K562 (cell line): ENCODE measurements around the gene UBASH3B. TPM values are rescaled to one million over a fixed set of nuclear protein-coding genes. Genes with fewer than 3 reads are reported as not detected.

Experiments used
- ATAC-seq: fragments of 200-7000 bp; cut with Tn5 transposase; 3 replicates; pipeline ENCODE4 v1.9.1; 2020; ENCODE audit warnings: moderate library complexity
- BruUV-seq: library from RNA; stranded (reverse); fragments of 400-500 nt; replicated peaks from 2 replicates; lab custom pipeline; 2021; lab: Mats Ljungman, UMichigan
- CTCF ChIA-PET: fragments of 300-600 bp; formaldehyde crosslinking; extraction: SDS; loops from one replicate; lab custom pipeline; 2021; ENCODE audit warnings: low intra/inter-chr PET ratio; lab: Yijun Ruan, JAX
- POLR2A ChIA-PET: fragments of 300-600, 350-650 bp; sonication (Branson Sonifier 250); formaldehyde crosslinking; extraction: SDS; loops from one replicate; lab custom pipeline; 2021; ENCODE audit warnings: antibody characterized with exemption, inconsistent platforms; lab: Yijun Ruan, JAX
- DNase-seq, 4 experiments: peaks; one replicate each; pipeline versions ENCODE4 v3.0.0 to v3.0.0-alpha.2; 2011 to 2018; ENCODE audit warnings: low spot score in 3 of 4, mixed read lengths in 3 of 4; ENCODE audit errors: extremely low read depth in 1 of 4
- FAIRE-seq: peaks from 2 replicates; lab custom pipeline; 2011; peaks lifted over from hg19 to GRCh38; lab: Jason Lieb, UNC
- H2AFZ ChIP-seq: 2 replicates; pipeline ENCODE4 v1.6.0; 2011; ENCODE audit warnings: low read depth, low read length, control low read depth, inconsistent platforms
- H3K27ac ChIP-seq: fragments of 200-600 bp; 3 replicates; pipeline ENCODE4 v1.8.0; 2011; ENCODE audit warnings: low read depth, mild to moderate bottlenecking, control low read depth, inconsistent platforms, low read length, moderate library complexity, mixed read lengths; ENCODE audit errors: extremely low read depth
- H3K27me3 ChIP-seq, 2 experiments: fragments of 300-600 bp in 1 of 2; 2 replicates in 1 of 2; 3 replicates in 1 of 2; pipeline versions ENCODE4 v1.6.0 to v1.8.0; 2011; ENCODE audit warnings: inconsistent platforms in 2 of 2, low read length in 2 of 2, mild to moderate bottlenecking in 1 of 2, mixed read lengths in 1 of 2, moderate library complexity in 1 of 2; ENCODE audit not compliant: control insufficient read depth in 2 of 2, insufficient read depth in 2 of 2
- H3K36me3 ChIP-seq: fragments of 300-600 bp; 3 replicates; pipeline ENCODE4 v1.8.0; 2011; ENCODE audit warnings: mild to moderate bottlenecking, low read length, inconsistent platforms; ENCODE audit not compliant: control insufficient read depth, insufficient read depth
- H3K4me1 ChIP-seq, 2 experiments: fragments of 200-600 bp in 1 of 2; replicated peaks in 1 of 2; 2 replicates in 1 of 2; 3 replicates in 1 of 2; pipeline versions ENCODE4 v1.5.1 to v1.8.0; 2011; ENCODE audit warnings: inconsistent platforms in 2 of 2, low read length in 2 of 2, mild to moderate bottlenecking in 1 of 2, mixed read lengths in 1 of 2, moderate library complexity in 1 of 2; ENCODE audit not compliant: control insufficient read depth in 2 of 2, insufficient read depth in 2 of 2
- H3K4me2 ChIP-seq: 2 replicates; pipeline ENCODE4 v1.6.1; 2011; ENCODE audit warnings: low read length, control low read depth, inconsistent platforms, mixed read lengths; ENCODE audit not compliant: insufficient read depth
- H3K4me3 ChIP-seq: fragments of 200-600 bp; sonication (generic), shearing (Covaris generic); 2 replicates; pipeline ENCODE4 v1.5.1; 2016; ENCODE audit warnings: control low read depth, inconsistent platforms
- H3K79me2 ChIP-seq: fragments of 200-600 bp; 3 replicates; pipeline ENCODE4 v1.8.0; 2011; ENCODE audit warnings: low read length, inconsistent platforms; ENCODE audit not compliant: control insufficient read depth, insufficient read depth
- H3K9ac ChIP-seq, 2 experiments: 2 replicates each; pipeline versions ENCODE4 v1.6.0 to v1.6.1; 2011; ENCODE audit warnings: low read depth in 2 of 2, low read length in 2 of 2, control low read depth in 1 of 2, inconsistent platforms in 1 of 2, mild to moderate bottlenecking in 1 of 2, mixed read lengths in 1 of 2; ENCODE audit not compliant: insufficient read depth in 1 of 2
- H3K9me1 ChIP-seq: one replicate; pipeline ENCODE4 v1.6.0; 2011; ENCODE audit warnings: inconsistent platforms, mild to moderate bottlenecking, low read length, moderate library complexity; ENCODE audit not compliant: control insufficient read depth, insufficient read depth
- H3K9me3 ChIP-seq: replicated peaks from 2 replicates; pipeline ENCODE4 v1.5.1; 2011; ENCODE audit warnings: low read depth, low read length, inconsistent platforms; ENCODE audit not compliant: control insufficient read depth, insufficient read depth
- H4K20me1 ChIP-seq: replicated peaks from 2 replicates; pipeline ENCODE4 v1.6.1; 2011; ENCODE audit warnings: low read length, inconsistent platforms, mixed read lengths; ENCODE audit not compliant: control insufficient read depth, insufficient read depth
- CBFA2T3 ChIP-seq: fragments of 450-650 bp; IDR thresholded peaks from 2 replicates; pipeline ENCODE4 v1.6.1; 2017
- CREB3 ChIP-seq: fragments of 450-650 bp; conservative IDR thresholded peaks from 2 replicates; pipeline ENCODE4 v1.6.1; 2016; ENCODE audit warnings: missing genetic modification characterization, low read depth, mild to moderate bottlenecking, missing compliant biosample characterization, moderate library complexity
- ETS2 ChIP-seq: IDR thresholded peaks from 2 replicates; pipeline ENCODE4 v1.6.1; 2016; ENCODE audit warnings: borderline replicate concordance, missing genetic modification characterization, mild to moderate bottlenecking, moderate library complexity, missing compliant biosample characterization; ENCODE audit not compliant: poor library complexity, severe bottlenecking
- HDAC1 ChIP-seq, 2 experiments: fragments of 450-650 bp; IDR thresholded peaks; 2 replicates each; pipeline ENCODE4 v1.6.1; 2016 to 2017; ENCODE audit warnings: inconsistent platforms in 1 of 2, mild to moderate bottlenecking in 1 of 2, moderate library complexity in 1 of 2
- HNRNPUL1 ChIP-seq: fragments of 200-400 bp; formaldehyde crosslinking; IDR thresholded peaks from 2 replicates; pipeline ENCODE4 v1.6.1; 2017; ENCODE audit warnings: low read length
- L3MBTL2 ChIP-seq: fragments of 450-650 bp; IDR thresholded peaks from 2 replicates; pipeline ENCODE4 v1.6.1; 2016; ENCODE audit warnings: mild to moderate bottlenecking, moderate library complexity
- MCM3 ChIP-seq: fragments of 450-650 bp; IDR thresholded peaks from 2 replicates; pipeline ENCODE4 v1.6.1; 2016
- NKRF ChIP-seq: fragments of 450-650 bp; IDR thresholded peaks from 2 replicates; pipeline ENCODE4 v1.6.1; 2016; ENCODE audit warnings: borderline replicate concordance
- POLR3A ChIP-seq: IDR thresholded peaks from 2 replicates; pipeline ENCODE4 v1.6.1; 2011; ENCODE audit warnings: borderline replicate concordance, mild to moderate bottlenecking, moderate library complexity; ENCODE audit not compliant: insufficient read length, insufficient read depth; ENCODE audit errors: extremely low read depth
- RNF219 ChIP-seq: fragments of 250-450 bp; sonication (Bioruptor Pico); IDR thresholded peaks from 2 replicates; pipeline ENCODE4 v1.5.0; 2022; ENCODE audit warnings: mild to moderate bottlenecking
- TAL1 ChIP-seq: fragments of 450-650 bp; IDR thresholded peaks from 2 replicates; pipeline ENCODE4 v1.6.1; 2016; ENCODE audit warnings: mild to moderate bottlenecking
- WGBS: fragments of 100-300 bp; shearing (Covaris generic); methylation state at CpG from one replicate; pipeline ENCODE4 v1.1.6; 2016; ENCODE audit warnings: low coverage, mixed read lengths; ENCODE audit not compliant: insufficient coverage; ENCODE audit errors: missing lambda C conversion rate; 5-methylcytosine and 5-hydroxymethylcytosine counted together
- in situ Hi-C: fragments of 300-500 bp; cut with MboI; formaldehyde crosslinking; loops from 4 replicates; pipeline ENCODE4 v1.15.0; 2018; ENCODE audit warnings: inconsistent platforms, mixed read lengths
- intact Hi-C: fragments of 100-400 bp; cut with micrococcal nuclease; formaldehyde crosslinking; loops from 2 replicates; pipeline ENCODE4 v1.14.2; 2022
- polyA plus RNA-seq, 8 experiments: library from polyadenylated mRNA; depleted of rRNA in 4 of 8; stranded (reverse) in 5 of 8; unstranded in 3 of 8; fragments of >200 nt; fragmentation: Nextera tagmentation in 2 of 8; fragmentation: Illumina TruSeq in 1 of 8; extraction: Ambion mirVana in 2 of 8; extraction: Trizol in 1 of 8; gene quantifications; 2 replicates each; pipeline versions ENCODE4 v1.2.1 to v1.2.3, GENCODE V29; 2011 to 2014; ENCODE audit warnings: inconsistent platforms in 1 of 8, missing spikeins in 1 of 8
- total RNA-seq, 7 experiments: library from RNA; depleted of rRNA in 6 of 7; stranded (reverse); fragments of >200 nt in 6 of 7; fragmentation: Illumina TruSeq in 2 of 7; extraction: Trizol in 2 of 7; gene quantifications; 2 replicates each; pipeline versions ENCODE4 v1.2.1 to v1.2.3, GENCODE V29; 2011 to 2021; ENCODE audit warnings: low replicate concordance in 1 of 7
- TF ChIP-seq, protein P1 (sequence below): fragments of 150-350 bp; IDR thresholded peaks from 2 replicates; pipeline ENCODE4 v1.6.1; 2014; ENCODE audit warnings: low read depth, mild to moderate bottlenecking, low read length, borderline replicate concordance
- TF ChIP-seq, protein P2 (sequence below), 2 experiments: fragments of 250-450 bp in 1 of 2; fragments of 450-650 bp in 1 of 2; sonication (Bioruptor Pico) in 1 of 2; IDR thresholded peaks; 2 replicates each; pipeline versions ENCODE4 v1.6.1 to v1.8.0; 2016 to 2021; ENCODE audit warnings: mild to moderate bottlenecking in 2 of 2, moderate library complexity in 2 of 2, missing compliant biosample characterization in 1 of 2, missing genetic modification characterization in 1 of 2

Gene UBASH3B
- total and polyA plus RNA-seq, 9 of the 15 experiments (the other 6 are each of a cell fraction or from before 2014, with no cell fraction given), result 0.01 to 0.31 (median 0.08) TPM; not detected in 2

DNA sequence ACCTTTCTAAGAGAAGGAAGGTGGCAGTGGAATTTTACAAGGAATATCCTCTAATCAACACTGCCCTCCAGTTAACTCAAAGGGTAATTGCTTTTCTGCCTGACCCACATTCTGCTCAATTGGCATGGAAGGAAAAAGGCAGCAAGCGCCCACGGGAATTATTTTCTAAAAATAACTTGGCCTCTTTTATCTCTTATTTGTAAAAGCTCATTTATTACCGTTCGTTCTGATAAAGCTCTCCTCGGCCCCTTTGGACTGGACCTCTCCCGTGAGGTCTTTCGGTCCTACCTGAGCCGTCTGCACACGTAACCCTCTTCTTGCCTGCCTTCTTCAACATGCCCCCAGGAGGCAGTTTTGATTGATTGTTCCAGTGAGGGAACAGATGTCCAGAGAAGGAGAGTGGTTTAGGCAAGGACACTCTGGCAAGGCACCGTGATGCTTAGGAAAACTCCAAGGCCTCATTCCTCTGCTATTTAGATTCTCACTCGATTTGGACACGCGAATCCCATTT, 129.6 kb downstream of the UBASH3B start:
- Histone ChIP-seq H3K4me1 (no peaks in the 10 kb centered on the region), H3K27me3 (peaks cover 0 to 11% of the 10 kb centered on the region in 2 experiments; a peak in 1 of 5 replicates), H3K9ac (no peak overlapping the region), H3K4me3 (no peak overlapping the region), H3K9me3 (no peaks in the 10 kb centered on the region), H2AFZ (no peak overlapping the region), H3K36me3 (no peaks in the 10 kb centered on the region), H4K20me1 (0 out of 2 replicates have a peak, but pooled peaks cover 4% of the 10 kb centered on the region), H3K79me2 (no peaks in the 10 kb centered on the region), H3K4me2 (no peak overlapping the region), H3K27ac (no peak overlapping the region), H3K9me1 (no peaks in the 10 kb centered on the region)
- FAIRE-seq (no peak), DNase-seq (no peak), ATAC-seq (no peak)
- POLR2A ChIA-PET, result no interaction called here
- in situ Hi-C loops, result no loop called here
- BruUV-seq, result no TSS peak
- WGBS, result 0% methylated on average over 13 of the region's 13 CpGs
- intact Hi-C loops, result no loop called here
- CTCF ChIA-PET, result no interaction called here
- no peak for TF ChIP-seq ETS2
- TF ChIP-seq CBFA2T3, result no peak
- TF ChIP-seq HNRNPUL1, result no peak
- TF ChIP-seq RNF219 (CRISPR knock-in tag), result no peak
- TF ChIP-seq, protein P1, sequence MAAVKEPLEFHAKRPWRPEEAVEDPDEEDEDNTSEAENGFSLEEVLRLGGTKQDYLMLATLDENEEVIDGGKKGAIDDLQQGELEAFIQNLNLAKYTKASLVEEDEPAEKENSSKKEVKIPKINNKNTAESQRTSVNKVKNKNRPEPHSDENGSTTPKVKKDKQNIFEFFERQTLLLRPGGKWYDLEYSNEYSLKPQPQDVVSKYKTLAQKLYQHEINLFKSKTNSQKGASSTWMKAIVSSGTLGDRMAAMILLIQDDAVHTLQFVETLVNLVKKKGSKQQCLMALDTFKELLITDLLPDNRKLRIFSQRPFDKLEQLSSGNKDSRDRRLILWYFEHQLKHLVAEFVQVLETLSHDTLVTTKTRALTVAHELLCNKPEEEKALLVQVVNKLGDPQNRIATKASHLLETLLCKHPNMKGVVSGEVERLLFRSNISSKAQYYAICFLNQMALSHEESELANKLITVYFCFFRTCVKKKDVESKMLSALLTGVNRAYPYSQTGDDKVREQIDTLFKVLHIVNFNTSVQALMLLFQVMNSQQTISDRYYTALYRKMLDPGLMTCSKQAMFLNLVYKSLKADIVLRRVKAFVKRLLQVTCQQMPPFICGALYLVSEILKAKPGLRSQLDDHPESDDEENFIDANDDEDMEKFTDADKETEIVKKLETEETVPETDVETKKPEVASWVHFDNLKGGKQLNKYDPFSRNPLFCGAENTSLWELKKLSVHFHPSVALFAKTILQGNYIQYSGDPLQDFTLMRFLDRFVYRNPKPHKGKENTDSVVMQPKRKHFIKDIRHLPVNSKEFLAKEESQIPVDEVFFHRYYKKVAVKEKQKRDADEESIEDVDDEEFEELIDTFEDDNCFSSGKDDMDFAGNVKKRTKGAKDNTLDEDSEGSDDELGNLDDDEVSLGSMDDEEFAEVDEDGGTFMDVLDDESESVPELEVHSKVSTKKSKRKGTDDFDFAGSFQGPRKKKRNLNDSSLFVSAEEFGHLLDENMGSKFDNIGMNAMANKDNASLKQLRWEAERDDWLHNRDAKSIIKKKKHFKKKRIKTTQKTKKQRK, result no peak
- TF ChIP-seq TAL1, result no peak
- TF ChIP-seq L3MBTL2, result no peak
- no peak for TF ChIP-seq MCM3
- TF ChIP-seq NKRF, result no peak
- no peak for TF ChIP-seq HDAC1 (IDR thresholded peaks at IDR 0.05)
- no peak for TF ChIP-seq POLR3A
- TF ChIP-seq, protein P2, sequence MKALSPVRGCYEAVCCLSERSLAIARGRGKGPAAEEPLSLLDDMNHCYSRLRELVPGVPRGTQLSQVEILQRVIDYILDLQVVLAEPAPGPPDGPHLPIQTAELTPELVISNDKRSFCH (CRISPR knock-in tag; IDR thresholded peaks at IDR 0.05), result no peak
- TF ChIP-seq, protein P2 (tag; IDR thresholded peaks at IDR 0.05), result no peak
- no peak for TF ChIP-seq CREB3 (tag)
